PC-3 (cell line): ENCODE data around the gene TTC21B.

Experiments
- EZH2phosphoT487 ChIP-seq: fragments of 300-600 bp; sonication (generic); IDR thresholded peaks from 2 replicates; pipeline ENCODE4 v1.6.1; 2018; ENCODE audit warnings: mild to moderate bottlenecking, antibody characterized with exemption, low read length, borderline replicate concordance
- TF ChIP-seq, protein P1 (sequence below): fragments of 300-600 bp; sonication (generic); conservative IDR thresholded peaks from 2 replicates; pipeline ENCODE4 v1.5.1; 2017; ENCODE audit warnings: antibody characterized with exemption, low read depth, mild to moderate bottlenecking, low read length

DNA sequence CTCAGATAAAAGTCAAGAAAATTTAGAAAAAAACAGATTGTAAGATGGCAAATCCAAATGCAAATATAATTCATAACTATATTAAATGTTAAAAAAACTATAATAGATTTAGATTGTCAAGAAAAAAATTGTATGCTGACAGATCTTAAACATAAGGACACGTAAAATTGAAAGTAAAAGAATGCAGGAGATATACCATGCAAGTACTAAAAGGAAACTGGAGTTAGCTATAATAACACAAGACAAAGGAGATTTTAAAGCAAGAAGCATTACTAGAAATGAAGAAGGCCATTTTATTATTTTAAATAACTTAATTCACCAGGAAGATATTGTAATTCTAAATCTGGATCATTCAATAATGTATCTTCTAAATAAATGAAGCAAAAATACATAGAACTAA, 48.3 kb downstream of the TTC21B start:
- TF ChIP-seq EZH2phosphoT487 = no peak
- TF ChIP-seq, protein P1, sequence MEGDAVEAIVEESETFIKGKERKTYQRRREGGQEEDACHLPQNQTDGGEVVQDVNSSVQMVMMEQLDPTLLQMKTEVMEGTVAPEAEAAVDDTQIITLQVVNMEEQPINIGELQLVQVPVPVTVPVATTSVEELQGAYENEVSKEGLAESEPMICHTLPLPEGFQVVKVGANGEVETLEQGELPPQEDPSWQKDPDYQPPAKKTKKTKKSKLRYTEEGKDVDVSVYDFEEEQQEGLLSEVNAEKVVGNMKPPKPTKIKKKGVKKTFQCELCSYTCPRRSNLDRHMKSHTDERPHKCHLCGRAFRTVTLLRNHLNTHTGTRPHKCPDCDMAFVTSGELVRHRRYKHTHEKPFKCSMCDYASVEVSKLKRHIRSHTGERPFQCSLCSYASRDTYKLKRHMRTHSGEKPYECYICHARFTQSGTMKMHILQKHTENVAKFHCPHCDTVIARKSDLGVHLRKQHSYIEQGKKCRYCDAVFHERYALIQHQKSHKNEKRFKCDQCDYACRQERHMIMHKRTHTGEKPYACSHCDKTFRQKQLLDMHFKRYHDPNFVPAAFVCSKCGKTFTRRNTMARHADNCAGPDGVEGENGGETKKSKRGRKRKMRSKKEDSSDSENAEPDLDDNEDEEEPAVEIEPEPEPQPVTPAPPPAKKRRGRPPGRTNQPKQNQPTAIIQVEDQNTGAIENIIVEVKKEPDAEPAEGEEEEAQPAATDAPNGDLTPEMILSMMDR = no peak
